Measurements from ENCODE around the gene ERC2. TPM values are rescaled to one million over a fixed set of nuclear protein-coding genes. Genes with fewer than 3 reads are reported as not detected.
A peak's percentile ranks its signal among the peaks of the same experiment; 100 is the strongest.

ERC2 gene
- total RNA-seq, 1 donor from 2014 or later, result 33.5 TPM

DNA sequence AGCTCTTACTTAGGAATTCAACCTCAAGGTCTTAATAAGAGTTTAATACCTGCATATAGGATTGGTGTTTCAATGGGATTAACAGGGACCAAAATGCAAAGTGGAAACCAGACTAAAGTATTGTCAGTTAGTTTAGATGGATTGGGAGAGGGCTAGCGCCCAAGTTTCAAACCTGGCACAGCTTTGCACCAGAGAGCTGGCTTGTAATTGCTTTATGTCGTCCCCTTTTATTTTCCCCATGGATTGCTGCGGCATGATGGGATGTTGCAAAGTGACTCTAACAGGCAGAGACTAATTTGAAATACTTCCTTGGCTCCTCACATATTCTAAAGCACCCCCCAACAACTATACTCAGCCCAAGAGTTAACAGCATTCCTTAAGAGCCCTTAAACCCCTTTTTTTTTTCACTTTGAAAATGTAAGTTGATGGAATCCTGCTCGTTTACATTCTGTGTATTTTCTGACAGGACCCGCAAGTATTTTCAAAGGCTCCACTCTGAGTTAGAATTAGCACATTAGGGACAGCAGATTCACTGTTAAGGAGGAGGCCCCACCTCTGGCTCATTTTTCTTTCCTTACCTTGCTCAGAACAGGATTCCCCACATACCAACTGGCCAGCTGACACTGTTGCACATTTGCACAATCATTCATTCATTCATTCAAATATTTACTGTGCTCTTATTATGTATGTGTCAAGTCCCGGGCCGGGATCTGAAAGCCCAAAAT lies 214.2 kb downstream of the ERC2 start:
- peak; percentile 23 for DNase-seq (ENCODE audit: low spot score)

- peak; percentile 79 for DNase-seq (ENCODE audit: low spot score)
These were observed 216.8 kb downstream of the ERC2 start for GRCh38 chr3:56251343-56251945.

DNA sequence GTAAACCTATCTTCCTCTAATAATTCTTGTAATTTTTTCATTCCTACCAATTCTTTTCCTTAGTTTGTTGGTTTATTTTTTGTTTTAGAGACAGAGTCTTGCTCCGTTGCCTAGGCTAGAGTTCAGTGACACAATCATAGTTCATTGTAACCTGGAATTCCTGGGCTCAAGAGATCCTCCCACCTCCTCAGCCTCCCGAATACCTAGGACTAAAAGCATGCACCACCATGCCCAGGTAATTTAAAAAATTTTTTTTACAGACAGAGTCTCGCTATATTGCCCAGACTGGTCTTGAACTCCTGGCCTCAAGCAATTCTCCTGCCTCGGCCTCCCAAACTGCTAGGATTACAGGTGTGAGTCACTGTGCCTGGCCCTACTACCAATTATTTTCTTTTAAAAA lies 220.2 kb downstream of the ERC2 start:
- DNase-seq (ENCODE audit: low spot score), result no peak

- no peak for DNase-seq (ENCODE audit: low spot score)
These were observed 230.0 kb downstream of the ERC2 start for GRCh38 chr3:56238299-56238698.

GRCh38 chr3:56233742-56234141 lies 234.5 kb downstream of the ERC2 start:
- no peak for DNase-seq (ENCODE audit: low spot score)

DNA sequence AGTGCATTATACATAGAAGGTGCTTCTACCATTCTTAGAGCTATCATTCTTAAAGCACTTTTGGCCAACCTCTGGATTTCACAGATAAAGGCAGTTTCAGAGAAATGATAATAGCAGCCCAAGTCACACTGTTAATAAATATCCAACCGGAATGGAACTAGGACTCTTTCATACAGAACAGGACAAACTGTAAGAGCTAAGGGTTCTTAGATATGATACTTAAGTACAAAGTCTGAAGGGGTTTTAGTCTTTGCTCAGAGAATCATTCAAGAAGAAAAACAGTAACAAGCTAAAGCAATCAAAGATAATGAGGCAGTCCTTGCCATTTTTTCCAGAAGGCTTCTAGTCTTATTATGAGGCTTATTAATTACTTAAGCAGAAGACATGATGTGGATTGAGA lies 239.0 kb downstream of the ERC2 start:
- no peak for DNase-seq (ENCODE audit: low spot score)

- no peak for DNase-seq (ENCODE audit: low spot score)
These were observed 245.4 kb downstream of the ERC2 start for GRCh38 chr3:56222866-56223265.

GRCh38 chr3:56219894-56220805 lies 248.1 kb downstream of the ERC2 start:
- no peak for DNase-seq (ENCODE audit: low spot score)

DNA sequence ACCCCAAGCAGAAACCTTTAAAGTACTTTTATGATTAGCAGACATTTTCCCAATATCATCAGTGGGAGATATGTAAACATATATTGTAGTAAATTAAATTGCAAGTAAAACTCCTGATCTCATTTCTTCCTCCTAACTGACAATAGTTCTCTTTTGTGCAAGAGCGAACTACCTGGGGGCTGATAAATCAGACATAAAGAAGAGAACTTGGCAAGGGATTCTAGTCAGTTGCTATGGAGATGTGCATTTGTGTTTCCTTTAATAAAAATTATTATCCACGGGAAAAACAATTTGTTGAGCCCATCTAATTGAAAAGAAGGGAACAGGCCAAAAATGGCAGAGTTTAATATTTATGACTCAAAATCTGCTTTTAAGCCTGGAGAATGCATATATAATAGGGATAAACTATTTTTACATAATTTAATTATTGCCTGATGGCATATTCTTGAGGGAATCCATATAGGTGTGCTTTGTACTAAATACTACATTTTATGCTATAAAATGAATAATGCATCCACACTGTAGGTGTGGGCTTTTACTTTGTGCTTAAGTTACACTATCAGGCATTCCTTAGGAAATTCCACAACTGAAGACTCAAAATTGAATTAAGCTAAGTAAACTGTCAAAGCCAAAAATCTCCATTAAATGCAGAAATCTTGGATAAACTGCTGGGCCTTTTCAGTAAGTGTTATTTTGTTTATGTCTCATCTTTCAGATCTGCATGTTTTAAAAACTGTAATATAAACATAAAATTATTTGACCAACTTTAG lies 258.1 kb downstream of the ERC2 start:
- no peak for DNase-seq (ENCODE audit: low spot score)

GRCh38 chr3:56207922-56208321 lies 260.3 kb downstream of the ERC2 start:
- DNase-seq (ENCODE audit: low spot score), result no peak

DNA sequence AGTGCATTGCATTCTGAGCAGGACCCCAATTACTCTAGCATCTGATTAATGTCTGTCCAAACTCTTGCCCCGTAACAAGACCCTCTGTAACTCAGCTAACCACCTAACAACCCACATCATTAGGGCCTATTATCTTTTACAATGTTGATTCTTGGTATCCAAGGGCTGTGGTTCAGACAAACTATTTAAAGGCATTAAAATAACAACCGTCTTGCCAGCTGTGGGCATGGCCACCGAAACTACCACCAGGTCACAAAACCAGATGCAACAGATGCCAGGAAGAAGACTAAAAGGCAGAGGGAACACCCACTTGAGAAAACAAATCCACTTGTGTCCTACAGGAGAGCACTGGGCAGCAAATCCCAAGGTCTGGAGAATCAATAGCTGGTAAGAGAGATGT lies 262.9 kb downstream of the ERC2 start:
- no peak for DNase-seq (ENCODE audit: low spot score)

DNA sequence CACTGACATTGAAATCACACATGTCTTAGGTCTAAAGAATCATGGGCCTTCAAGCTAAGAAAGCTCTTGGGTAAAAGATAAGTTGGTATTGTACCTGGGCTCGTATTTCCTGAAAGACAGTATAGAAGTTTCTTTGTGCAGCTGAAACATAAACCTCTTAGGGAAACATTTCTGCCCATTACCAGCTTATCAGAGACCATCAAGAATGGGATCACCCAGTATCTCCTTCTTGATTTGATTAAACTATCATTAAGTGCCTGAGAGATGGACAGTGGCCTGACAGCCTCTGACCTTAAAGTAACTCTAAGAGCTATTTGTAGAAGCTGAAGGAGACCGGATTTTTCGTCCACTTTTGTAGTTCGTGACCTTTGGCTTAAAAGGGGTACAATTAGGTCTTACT lies 265.3 kb downstream of the ERC2 start:
- no peak for DNase-seq (ENCODE audit: low spot score)

DNA sequence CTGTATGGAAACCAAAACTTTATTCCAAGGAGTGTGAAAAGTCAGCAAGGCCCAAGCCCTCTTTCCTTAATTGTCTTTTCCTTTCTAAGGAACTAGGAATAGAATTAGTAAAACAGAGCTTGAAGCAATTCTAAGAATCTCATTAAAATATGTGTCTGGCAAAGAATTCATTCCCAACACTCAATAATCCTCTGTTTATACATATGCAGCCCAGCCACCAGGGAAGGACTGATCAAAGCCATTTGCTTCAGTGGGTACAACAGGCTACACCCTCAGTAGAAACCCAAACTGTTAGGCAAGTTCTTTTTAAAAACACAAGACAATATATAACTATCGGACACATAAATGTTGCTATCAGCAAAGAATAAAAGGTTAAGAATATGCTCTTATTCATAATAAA lies 266.9 kb downstream of the ERC2 start:
- no peak for DNase-seq (ENCODE audit: low spot score)

GRCh38 chr3:56200251-56200650 lies 268.0 kb downstream of the ERC2 start:
- no peak for DNase-seq (ENCODE audit: low spot score)

- DNase-seq (ENCODE audit: low spot score), result no peak
These were observed 270.3 kb downstream of the ERC2 start for GRCh38 chr3:56197991-56198390.

DNA sequence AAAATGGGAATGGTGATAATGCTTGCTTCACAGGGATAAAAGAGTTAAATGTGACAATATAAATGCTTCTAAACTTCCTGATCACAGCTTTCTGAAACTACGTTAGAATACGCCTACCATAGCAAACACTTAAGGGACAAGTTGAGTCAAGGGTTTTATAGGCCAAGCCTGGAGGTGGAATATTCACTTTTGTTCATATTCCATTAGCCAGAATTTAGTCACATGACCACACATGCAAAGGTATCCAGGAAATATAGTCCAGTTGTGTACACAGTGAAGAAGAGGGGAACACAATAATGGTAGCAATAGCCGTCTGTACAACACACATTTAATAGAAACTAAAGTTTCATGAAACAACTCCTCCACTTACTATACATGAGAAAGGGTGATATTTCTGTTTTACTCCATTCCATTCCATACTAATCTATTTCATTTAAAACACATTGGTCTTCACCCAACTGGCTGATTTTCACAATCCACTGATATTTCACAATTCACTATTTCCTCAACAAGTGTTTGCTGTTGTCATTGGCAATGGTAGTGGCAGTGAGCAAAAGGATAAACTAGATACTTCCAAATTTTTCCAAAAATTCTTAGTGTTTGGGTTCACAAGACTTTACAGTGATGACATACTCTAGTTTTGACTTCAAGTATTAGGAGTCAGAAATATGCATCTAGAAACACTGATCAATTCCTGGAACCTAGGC lies 270.9 kb downstream of the ERC2 start:
- DNase-seq (ENCODE audit: low spot score), result no peak

- no peak for DNase-seq (ENCODE audit: low spot score)
These were observed 271.6 kb downstream of the ERC2 start for GRCh38 chr3:56196700-56197099.

DNA sequence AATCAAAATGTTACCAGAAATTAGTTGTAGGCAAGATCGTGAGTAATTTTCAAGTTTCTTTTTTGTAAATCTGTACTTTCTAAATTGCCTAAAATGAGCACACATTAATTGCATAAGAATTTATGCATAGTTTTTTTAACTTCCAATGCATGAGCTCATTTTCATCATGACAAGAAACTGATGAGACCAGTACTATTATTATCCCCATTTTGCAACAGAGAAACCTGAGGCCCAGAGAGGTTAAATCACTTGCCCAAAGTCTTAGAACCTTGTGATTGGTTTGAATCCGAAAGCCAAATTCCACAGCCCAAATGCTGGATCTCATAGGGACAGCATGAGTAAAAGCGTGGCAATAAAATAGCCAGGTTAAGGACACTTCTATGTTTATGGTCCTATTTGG lies 274.7 kb downstream of the ERC2 start:
- no peak for DNase-seq (ENCODE audit: low spot score)

- no peak for DNase-seq (ENCODE audit: low spot score)
These were observed 276.3 kb downstream of the ERC2 start for GRCh38 chr3:56192001-56192400.

- no peak for DNase-seq (ENCODE audit: low spot score)
These were observed 277.4 kb downstream of the ERC2 start for GRCh38 chr3:56190771-56191305.

GRCh38 chr3:56190130-56190529 lies 278.1 kb downstream of the ERC2 start:
- no peak for DNase-seq (ENCODE audit: low spot score)
